Measurements from ENCODE around the gene DVL2.

The DVL2 gene

GRCh38 chr17:7237266-7237760, 3.0 kb upstream of the DVL2 start:
- no peak for DNase-seq

GRCh38 chr17:7236808-7237207, 2.5 kb upstream of the DVL2 start:
- DNase-seq = no peak

GRCh38 chr17:7235693-7236665, 1.7 kb upstream of the DVL2 start:
- no peak for DNase-seq

- DNase-seq = no peak
Observed at GRCh38 chr17:7233701-7234082, 625 bp downstream of the DVL2 start.

- no peak for DNase-seq
Observed at GRCh38 chr17:7232114-7232513, 2.2 kb downstream of the DVL2 start.

GRCh38 chr17:7229504-7229903, 4.8 kb downstream of the DVL2 start:
- DNase-seq = no peak

GRCh38 chr17:7228920-7229319, 5.4 kb downstream of the DVL2 start:
- no peak for DNase-seq

GRCh38 chr17:7226721-7227710, 7.3 kb downstream of the DVL2 start:
- DNase-seq = no peak

GRCh38 chr17:7225711-7226331, 8.5 kb downstream of the DVL2 start:
- no peak for DNase-seq

GRCh38 chr17:7224661-7225111, 9.6 kb downstream of the DVL2 start:
- no peak for DNase-seq

- DNase-seq = no peak
Observed at GRCh38 chr17:7224110-7224509, 10.2 kb downstream of the DVL2 start.

GRCh38 chr17:7223375-7223774, 10.9 kb downstream of the DVL2 start:
- DNase-seq = no peak

- DNase-seq = no peak
Observed at GRCh38 chr17:7222972-7223292, 11.4 kb downstream of the DVL2 start.

GRCh38 chr17:7222093-7222971, 12.0 kb downstream of the DVL2 start:
- no peak for DNase-seq

- no peak for DNase-seq
Observed at GRCh38 chr17:7221278-7222092, 12.8 kb downstream of the DVL2 start.

GRCh38 chr17:7220593-7221277, 13.6 kb downstream of the DVL2 start:
- peak; percentile 46 for DNase-seq

GRCh38 chr17:7219812-7220592, 14.3 kb downstream of the DVL2 start, which contains the start of the genes ACADVL and DLG4:
Gene ACADVL, plus strand, starts transcription at chr17:7219938. Its CDS starts 47 bp downstream, at chr17:7219985.
Gene DLG4, minus strand, starts transcription at chr17:7219836.
- DNase-seq = peak; percentile 44

GRCh38 chr17:7219229-7219811, 15.0 kb downstream of the DVL2 start:
- DNase-seq = no peak

GRCh38 chr17:7218758-7219157, 15.6 kb downstream of the DVL2 start:
- DNase-seq = no peak
